HG03354 (cell line): ENCODE measurements around the gene FAAP100.
"Not testable (repeated sequence)": the region's sequence is repeated elsewhere in the genome, so short reads cannot be mapped to it uniquely, and the experiment has no call there.

Experiments
- ATAC-seq: cut with Tn5 transposase; IDR thresholded peaks from one replicate; pipeline ENCODE4 v1.9.1; 2021; ENCODE audit warnings: mild to moderate bottlenecking; ENCODE audit not compliant: unreplicated experiment, poor library complexity, severe bottlenecking

The FAAP100 gene, protein sequence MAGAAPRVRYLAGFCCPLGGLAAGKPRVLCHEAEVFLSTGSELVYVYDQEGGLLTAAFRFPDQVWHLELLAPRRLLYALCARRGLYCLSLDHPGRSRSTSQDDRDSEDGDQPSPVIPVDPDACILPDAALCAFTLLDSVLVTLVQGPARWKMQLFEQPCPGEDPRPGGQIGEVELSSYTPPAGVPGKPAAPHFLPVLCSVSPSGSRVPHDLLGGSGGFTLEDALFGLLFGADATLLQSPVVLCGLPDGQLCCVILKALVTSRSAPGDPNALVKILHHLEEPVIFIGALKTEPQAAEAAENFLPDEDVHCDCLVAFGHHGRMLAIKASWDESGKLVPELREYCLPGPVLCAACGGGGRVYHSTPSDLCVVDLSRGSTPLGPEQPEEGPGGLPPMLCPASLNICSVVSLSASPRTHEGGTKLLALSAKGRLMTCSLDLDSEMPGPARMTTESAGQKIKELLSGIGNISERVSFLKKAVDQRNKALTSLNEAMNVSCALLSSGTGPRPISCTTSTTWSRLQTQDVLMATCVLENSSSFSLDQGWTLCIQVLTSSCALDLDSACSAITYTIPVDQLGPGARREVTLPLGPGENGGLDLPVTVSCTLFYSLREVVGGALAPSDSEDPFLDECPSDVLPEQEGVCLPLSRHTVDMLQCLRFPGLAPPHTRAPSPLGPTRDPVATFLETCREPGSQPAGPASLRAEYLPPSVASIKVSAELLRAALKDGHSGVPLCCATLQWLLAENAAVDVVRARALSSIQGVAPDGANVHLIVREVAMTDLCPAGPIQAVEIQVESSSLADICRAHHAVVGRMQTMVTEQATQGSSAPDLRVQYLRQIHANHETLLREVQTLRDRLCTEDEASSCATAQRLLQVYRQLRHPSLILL

DNA sequence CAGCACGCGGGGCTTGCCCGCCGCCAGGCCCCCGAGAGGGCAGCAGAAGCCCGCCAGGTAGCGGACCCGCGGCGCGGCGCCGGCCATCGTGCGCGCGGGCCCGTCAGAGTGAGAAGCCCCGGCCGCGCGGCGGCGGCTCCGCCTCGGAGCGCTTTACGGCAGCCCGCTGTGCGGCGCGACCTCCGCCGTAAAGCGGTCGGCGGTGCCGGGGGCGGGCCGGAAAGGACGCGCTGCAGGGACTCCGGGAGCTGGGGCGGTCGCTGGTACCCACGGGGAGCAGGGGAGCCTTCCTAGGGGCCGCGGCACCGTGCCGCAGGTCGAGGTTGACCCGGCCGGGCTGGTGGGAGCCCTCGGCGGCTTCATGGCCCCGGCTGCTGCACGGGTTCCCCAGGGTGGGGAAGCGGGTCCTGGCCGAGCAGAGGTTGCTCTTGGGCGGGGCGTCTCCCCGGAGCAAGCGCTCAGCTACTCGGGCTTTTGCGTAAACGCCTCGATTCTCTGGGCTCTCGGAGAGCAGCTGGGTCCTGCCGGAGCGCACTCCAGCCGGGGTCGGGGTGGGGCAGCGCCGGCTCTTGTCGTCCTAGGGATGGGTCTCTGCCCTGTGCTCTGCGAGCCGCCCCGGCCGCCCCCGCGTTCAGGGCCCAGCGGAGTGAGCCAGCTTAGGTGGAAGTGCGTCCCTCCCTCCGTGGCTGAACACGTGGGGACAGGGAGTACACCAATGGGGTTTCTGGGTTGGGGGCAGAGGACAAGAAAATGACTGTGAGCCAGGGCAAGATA, at the start of gene FAAP100:
TSS of gene FAAP100 (minus strand) at position 110 of the 774 bp plus-strand sequence. CDS start at position 87, 23 bp downstream.
- ATAC-seq: peak; percentile 50

DNA sequence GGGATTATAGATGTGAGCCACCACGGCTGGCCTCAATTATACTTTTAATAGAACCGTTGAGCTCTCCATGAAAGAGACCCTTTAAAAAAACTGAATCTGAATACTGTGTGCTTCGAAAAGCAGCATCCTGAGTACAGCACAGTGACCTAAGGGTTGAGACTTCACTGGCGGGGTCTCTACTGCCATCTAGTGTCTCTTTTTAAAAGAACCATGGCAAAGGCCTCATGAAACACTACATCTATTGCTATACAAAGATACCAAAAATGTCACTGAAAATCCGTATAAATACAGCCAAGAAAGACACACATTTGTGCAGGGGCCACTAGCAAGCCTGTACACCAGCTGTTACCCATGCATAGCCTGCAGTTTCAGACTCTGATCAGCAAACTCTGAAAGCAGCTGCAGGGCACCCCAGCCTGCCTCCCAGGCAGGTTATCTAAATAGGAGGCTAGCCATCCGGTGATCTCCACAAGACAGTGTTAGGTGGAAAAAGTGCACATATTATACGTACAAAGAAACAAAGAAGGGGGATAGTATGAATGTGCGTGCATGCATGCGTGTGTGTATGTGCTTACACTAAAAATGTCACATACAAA, 49.5 kb upstream of the FAAP100 start:
- no peak for ATAC-seq

DNA sequence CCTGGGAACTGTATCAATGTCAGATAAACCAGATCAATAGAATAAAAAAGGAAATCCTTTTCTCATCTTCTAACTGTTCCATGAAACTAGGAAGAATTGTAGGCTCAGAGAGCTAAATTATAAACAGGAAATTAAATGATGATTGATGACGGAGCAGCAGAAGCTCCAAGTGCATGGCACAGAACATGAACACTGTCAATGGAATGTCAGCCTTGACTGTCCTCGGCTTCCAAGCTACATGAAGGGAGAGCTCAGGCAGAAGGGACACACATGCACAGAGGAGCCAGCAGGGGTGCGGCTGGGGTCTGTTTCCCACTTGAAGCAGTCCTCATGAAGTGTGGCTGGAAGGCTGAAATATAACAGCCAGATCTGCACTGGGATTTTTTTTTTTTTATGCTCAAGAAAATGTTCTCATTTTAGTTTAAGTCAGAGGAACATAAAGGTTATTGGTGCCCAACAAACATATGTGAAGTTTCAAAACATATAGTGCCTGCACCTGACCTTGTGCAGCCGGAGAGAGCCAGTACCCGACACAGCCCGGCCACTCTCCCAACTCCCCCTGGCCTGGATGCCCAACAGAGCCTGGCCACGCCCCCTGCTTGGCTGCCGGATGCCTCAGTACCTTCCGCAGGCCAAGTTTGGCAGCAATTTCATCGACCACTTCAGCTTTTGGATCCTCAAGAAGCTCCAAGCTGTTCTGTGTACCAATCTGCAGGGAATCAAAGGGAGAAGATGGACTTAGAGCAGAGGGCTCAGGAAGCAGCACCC, 47.8 kb upstream of the FAAP100 start:
- no peak for ATAC-seq

DNA sequence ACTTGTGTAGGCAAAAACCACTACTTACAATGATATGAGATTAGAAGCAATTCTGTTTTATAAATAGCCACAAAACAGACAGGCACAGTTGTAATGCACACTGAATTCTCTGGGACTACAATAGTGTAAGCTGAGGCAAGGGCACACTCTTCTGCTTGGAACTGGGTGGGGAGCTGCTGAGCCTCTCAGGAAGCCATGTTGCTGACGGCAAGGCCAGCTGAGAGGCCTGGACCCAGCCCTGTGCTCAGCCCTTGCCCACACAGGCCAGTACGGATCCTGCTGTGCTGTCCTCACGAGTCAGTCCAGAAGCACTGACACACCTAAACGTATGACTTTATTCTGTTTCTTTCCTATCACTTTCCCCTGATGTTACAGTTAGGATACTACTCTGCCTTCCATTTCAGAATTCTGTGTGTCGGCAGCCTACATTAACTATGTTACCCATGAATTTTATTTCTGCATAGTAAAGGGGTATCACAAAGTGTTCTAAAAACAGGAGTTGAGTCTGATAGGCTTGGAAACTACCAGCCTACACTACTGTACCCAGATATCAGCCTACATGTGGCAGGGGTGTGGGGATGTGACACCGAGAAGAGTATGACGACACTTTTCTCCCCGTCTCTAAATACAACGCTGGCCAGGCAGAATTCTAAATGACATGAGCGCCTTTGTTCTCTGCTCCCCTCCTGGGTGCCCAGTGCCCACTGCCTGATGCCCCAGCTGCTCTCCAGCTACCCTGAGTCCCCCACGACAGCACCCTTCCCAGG, 41.1 kb upstream of the FAAP100 start:
- ATAC-seq: no peak

DNA sequence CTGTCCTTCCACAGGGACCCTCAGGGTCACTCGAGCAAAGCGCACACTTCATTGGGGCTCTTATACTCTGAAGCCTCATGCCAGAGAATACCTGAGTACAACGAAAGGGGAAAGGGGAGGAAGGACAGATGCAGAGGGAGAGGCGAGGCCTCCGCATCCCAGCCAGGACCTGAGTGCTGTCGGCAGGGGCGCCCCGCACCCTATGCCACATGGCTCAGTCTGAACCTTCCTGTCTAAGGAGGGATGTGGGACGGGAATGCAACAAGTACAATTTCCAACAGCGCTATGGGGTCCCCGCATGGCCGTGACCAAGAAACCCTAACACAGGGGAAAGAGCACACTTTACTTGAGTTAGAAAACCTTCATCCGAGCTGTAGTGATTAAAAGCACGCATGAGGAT, 39.8 kb upstream of the FAAP100 start:
- ATAC-seq: no peak

DNA sequence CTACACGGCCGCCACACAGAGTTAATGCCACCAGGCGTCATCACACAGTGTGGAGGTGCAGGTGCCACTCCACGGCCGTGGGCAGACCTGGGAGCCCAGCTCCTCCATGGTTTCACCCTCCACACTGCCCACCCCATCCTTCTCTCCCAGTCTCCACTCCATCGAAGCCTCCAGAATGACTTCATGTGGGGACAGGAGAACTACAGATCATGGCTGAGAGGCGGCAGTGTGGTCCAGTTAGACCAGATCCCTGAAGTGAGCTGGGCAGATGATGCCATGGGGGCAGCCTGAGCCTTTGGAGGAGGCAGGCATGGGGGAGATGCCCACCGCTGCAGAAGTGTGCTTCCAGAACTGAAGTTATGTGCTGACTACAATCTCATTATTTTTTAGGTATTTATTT, 38.0 kb upstream of the FAAP100 start:
- no peak for ATAC-seq

DNA sequence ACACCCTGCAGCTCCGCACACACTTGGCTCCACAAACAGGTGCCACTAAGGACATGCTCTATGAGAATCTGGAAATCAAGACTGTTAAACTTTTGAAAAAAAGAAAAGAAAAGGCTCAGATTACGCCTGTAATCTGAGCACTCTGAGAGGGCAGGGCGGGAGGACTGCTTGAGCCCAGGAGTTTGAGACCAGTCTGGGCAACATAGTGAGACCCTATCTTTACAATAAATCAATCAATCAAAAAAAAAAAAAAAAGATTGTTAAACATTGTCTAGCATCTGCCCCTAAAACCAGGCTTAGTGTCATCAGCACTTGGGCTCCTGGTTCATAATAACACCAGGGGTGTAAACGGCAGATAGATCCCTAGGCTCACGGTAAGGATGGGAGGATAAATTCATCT, 37.5 kb upstream of the FAAP100 start:
- ATAC-seq: no peak

DNA sequence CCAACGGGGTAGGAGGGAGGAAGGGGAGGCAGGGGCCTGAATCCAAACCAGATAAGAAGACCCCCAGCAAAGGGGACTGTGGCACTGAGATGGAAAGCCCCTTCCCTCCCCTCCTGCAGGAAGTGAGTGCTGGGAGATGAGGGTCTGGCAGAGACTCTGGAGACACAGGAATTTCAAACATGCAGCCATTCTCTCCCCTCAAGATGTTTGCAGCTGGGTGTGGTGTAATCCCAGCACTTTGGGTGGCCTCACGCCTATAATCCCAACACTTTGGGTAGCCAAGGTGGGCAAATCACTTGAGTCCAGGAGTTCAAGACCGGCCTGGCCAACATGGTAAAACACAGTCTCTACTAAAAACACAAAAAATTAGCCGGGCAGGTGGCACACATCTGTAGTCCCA, 33.9 kb upstream of the FAAP100 start:
- no peak for ATAC-seq

DNA sequence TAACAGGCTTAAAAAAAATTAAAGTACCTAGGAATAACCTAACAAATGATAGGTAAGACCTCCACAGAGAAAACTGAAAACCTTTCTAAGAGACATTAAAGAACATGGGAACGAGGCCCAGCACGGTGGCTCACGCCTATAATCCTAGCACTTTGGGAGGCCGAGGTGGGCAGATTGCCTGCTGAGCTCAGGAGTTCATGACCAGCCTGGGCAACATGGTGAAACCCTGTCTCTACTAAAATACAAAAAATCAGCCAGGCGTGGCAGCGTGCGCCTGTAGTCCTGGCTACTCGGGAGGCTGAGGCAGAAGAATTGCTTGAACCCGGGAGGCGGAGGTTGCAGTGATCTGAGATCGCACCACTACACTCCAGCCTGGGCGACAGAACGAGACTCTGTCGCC, 32.6 kb upstream of the FAAP100 start:
- not testable (repeated sequence) for ATAC-seq

DNA sequence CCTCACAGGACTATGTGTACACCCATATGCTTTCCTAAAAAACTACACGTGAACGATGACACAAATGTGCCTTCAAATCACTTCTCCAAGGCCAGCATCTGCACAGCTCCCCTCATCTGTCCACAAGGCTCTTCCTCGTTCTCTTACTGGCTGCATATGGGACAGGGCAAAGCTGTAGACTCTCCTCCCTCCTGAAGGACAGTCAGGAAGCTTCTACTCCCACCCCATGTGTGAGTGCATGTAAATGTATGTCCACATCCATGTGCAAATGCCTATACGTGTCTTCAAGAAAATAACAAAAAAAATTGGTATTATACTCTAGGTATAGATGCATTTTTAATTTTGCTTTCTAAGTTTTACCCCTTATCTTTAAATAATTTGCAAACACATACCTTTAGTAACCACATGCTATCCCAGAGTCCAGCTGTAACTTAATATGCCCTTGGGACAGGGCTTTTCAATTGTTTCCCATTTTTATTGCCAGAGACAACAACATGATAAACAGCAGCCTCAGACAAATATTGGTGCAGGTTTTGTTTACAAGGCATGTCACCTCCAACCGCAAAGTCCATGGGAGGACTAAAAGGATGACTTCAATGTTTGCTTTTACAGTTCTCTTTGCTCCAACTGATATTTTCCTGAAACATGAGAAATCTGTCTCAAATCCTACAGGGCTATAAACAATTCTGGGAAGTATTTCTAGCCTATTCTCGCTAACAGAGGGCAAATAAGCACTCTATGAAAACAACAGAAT, 31.6 kb upstream of the FAAP100 start:
- no peak for ATAC-seq

DNA sequence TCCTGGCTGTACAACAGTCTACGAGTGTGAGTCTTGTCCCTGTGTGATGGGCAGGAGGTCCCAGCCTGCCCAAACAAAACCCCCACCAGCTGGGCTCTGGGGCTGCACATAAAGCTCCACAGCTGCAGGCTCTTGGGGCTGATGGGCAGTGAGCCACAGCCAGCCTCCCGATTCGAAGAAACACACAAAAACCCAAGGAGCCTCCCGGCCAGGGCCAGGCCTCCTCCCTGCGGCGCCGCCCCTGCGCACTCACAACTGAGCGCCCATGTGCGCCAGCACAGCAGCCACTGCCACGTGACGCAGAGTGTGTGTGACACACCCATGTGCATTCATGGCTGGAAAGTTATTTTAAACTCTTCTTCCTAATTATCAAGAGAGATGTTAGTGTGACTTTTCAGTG, 30.6 kb upstream of the FAAP100 start:
- no peak for ATAC-seq

DNA sequence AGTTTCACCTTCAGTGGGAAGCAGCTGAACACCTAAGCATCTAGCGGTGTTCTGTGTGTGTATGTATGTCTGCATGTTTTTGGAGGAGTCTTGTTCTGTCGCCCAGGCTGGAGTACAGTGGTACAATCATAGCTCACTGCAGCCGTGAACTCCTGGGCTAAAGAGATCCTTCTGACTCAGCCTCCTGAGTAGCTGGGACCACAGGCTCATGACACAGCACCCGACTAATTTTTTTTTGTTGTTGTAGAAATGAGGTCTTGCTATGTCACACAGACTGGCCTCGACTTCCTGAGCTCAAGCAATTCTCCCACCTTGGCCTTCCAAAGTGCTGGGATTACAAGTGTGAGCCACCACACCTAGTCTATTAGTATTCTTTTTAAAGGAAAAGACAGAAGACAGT, 30.2 kb upstream of the FAAP100 start:
- no peak for ATAC-seq

DNA sequence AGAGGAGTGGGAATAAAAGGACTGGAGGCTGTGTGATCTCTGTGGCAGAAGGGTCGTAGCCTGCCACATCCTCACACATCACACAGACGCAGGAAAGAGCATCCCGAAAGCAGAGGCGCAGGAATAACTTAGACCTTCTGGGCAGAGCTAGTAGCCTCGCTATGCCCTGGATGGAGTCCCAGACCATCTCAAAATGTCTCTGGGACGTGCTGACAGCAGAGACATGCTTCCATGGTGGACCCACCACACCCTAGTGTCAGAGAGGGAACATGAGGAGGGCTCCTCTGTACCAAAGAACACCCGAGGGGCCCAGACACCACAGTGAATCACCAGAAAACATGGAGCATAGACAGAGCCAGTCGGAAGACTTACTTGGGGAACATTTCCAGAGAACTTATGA, 29.6 kb upstream of the FAAP100 start:
- no peak for ATAC-seq

DNA sequence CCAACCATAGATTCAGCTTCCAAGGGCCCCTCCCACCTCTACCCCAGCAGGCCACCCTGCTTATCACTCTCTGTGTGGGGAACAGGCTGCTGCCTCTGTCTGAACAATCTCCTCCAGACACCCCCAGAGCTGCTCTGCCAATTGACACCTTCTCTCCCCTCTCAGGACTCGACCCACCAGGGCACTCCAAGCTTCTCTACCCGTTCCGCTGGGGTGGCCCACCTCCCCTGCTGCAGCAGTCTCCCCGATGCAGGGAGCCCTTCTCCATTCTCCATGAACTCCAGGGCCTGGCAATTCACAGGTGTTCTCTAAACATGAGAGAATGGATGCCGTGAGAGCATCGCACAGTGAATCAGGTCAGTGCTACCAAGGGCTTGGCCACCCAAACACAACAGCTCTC, 28.3 kb upstream of the FAAP100 start:
- no peak for ATAC-seq

DNA sequence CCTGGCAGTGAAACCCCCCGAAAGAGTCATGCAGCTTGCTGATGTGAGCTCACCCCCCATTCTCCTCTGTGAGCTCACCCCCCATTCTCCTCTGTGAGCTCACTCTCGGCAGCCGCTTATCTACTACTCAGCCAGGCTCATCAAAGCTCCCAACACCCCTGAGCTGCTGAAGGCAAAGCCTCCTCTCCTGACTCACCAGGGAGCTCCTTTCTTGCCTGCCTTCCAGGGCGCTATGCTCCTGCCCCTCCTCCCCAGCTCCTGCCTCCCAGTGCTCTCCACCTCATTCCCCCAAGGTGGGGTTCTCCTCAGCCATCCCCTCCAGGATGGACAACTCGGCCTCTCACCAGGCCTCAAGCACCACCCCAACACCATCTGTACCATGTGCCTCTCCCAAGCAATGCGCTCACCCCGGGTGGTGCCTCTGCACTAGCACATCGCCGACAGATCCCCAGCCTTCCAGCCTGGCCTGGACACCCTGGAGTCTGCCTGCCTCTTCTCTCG, 27.7 kb upstream of the FAAP100 start:
- ATAC-seq: no peak

DNA sequence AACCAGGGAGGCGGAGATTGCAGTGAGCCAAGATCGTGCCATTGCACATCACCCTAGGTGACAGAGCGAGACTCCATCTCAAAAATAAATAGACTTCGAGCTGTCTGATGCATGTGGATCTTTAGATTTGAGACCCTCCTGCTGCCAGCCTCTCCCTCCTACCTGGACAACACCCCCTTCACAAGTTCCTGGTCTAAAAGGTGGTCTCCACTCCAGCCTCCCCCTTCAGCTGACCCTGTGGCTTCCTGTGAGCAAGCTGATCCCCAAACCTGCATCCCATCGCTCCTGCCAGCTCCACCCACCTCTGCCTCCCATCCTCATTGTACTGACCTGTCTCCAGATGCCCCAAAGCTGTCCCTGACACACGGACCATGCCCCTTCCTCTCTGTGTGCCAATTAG, 27.1 kb upstream of the FAAP100 start:
- no peak for ATAC-seq

DNA sequence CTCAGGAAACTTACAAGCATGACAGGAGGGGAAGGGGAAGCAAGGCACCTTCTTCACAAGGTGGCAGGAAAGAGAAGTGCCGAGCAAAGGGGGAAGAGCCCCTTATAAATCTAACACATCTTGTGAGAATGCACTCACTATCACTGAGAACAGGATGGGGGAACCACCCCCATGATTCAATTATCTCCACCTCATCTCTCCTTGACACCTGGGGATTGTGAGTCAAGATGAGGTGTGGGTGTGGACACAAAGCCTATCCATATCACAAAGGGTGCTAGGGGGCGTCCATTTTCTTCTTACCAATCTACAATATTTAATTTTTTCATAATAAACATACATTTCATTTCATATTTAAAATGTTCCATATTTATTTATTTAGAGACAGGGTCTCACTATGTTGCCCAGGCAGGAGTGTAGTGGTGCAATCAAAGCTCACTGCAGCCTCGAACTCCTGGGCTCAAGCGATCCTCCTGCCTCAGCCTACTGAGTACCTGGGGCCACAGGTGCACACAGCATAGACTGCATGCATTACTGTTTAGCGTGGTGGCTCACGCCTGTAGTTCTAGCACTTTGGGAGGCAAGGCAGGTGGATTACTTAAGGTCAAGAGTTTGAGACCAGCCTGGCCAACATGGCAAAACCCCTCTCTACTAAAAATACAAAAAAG, 26.5 kb upstream of the FAAP100 start:
- ATAC-seq: no peak
